Neutrophil (primary cell): ENCODE measurements around the gene FBXO33.

Source experiments
- H3K27ac ChIP-seq: fragments of 200-600 bp; sonication (generic); 2 replicates; pipeline ENCODE4 v1.5.1; 2016; ENCODE audit warnings: mild to moderate bottlenecking, moderate library complexity
- H3K27me3 ChIP-seq: fragments of 200-600 bp; sonication (generic); 2 replicates; pipeline ENCODE4 v1.6.0; 2016; ENCODE audit warnings: mild to moderate bottlenecking
- H3K36me3 ChIP-seq: fragments of 200-600 bp; sonication (generic); 2 replicates; pipeline ENCODE4 v1.5.1; 2017
- H3K4me1 ChIP-seq, 2 experiments: fragments of 200-600 bp in 1 of 2; sonication (generic) in 1 of 2; 1 replicate in 1 of 2; 2 replicates in 1 of 2; pipeline versions ENCODE4 v1.5.1 to v1.6.1; 2013 to 2016; ENCODE audit warnings: low read depth in 1 of 2, low read length in 1 of 2, mild to moderate bottlenecking in 1 of 2, moderate library complexity in 1 of 2; ENCODE audit not compliant: control insufficient read depth in 1 of 2, insufficient read depth in 1 of 2
- H3K4me3 ChIP-seq, 2 experiments: fragments of 200-600 bp in 1 of 2; sonication (generic) in 1 of 2; 1 replicate in 1 of 2; 2 replicates in 1 of 2; pipeline ENCODE4 v1.5.1; 2013 to 2016; ENCODE audit warnings: low read depth in 1 of 2, low read length in 1 of 2, mild to moderate bottlenecking in 1 of 2, moderate library complexity in 1 of 2
- H3K9me3 ChIP-seq: fragments of 200-600 bp; sonication (generic); 2 replicates; pipeline ENCODE4 v1.5.1; 2016
- CTCF ChIP-seq: fragments of 200-600 bp; sonication (generic); IDR thresholded peaks from 2 replicates; pipeline ENCODE4 v1.5.1; 2016; ENCODE audit warnings: antibody characterized with exemption

Gene FBXO33

DNA sequence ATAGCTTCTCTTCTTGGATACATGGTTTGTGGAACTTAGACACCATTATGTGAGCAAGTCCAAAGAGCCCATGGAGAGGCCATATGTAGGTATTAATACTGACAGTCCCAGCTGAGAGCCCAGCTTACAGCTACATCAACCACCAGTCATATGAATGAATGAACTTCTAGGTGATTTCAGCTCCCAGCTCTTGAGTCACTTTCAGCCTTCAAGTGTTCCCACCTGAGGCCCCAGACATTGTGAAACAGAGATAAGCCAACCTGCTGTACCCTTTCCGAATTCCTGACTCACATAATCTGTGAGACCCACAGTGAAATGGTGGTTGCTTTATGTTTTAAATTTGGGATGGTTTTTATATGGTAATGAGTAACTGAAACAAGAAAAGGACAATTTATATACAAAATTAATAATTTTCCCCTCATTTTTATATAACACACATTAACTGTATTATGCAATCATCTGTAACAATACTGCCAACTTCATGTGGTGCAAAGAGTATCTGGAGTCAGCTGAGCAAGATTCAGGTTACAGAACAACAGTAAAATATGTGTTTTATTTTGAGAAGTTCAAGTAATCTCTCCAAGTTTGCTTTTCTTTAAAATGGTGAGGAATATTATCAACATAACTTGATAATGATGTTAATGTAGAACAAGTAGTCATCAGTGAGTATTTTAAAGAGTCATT, 27.7 kb upstream of the FBXO33 start:
- no peaks in the 10 kb centered on the region for H3K9me3 ChIP-seq
- TF ChIP-seq CTCF = no peak
- peaks cover 33% of the 10 kb centered on the region for H3K27me3 ChIP-seq
- H3K27ac ChIP-seq = no peak overlapping the region
- no peaks in the 10 kb centered on the region for H3K4me1 ChIP-seq
- no peak overlapping the region for H3K4me3 ChIP-seq
- no peaks in the 10 kb centered on the region for H3K36me3 ChIP-seq

DNA sequence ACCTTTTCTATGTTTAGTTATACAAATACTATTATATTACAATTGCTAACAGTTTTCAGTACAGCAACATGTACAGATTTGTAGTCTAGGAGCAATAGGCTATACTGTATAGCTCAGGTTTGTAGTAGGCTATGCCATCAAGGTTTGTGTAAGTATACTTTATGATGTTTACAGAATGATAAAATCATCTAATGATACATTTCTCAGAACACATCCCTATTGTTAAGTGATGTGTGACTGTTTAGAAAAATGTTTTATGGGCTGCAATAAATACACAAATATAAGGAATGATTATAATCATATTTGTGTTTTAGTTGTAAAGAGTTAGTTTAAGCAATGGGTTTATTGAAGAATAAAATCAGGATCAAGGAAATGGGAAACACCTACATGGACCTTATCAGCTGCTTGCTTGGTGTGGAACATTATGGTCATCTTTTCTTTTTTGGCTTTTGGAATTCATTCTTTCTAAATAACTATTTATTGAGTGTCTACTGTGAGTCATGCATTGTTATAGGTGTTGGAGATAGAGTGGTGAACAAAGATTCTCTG, 24.5 kb upstream of the FBXO33 start:
- Histone ChIP-seq H3K27ac (no peak overlapping the region), H3K4me3 (no peak overlapping the region), H3K4me1 (no peaks in the 10 kb centered on the region), H3K27me3 (peaks cover 7% of the 10 kb centered on the region), H3K36me3 (no peaks in the 10 kb centered on the region), H3K9me3 (no peaks in the 10 kb centered on the region)
- TF ChIP-seq CTCF = no peak

GRCh38 chr14:39454906-39455539, 22.8 kb upstream of the FBXO33 start:
- Histone ChIP-seq H3K27ac (no peak overlapping the region), H3K4me1 (no peaks in the 10 kb centered on the region), H3K9me3 (no peaks in the 10 kb centered on the region), H3K27me3 (no peaks in the 10 kb centered on the region), H3K4me3 (no peak overlapping the region), H3K36me3 (no peaks in the 10 kb centered on the region)
- TF ChIP-seq CTCF = no peak

- H3K4me1 ChIP-seq = no peaks in the 10 kb centered on the region
- H3K27me3 ChIP-seq = no peaks in the 10 kb centered on the region
- no peaks in the 10 kb centered on the region for H3K36me3 ChIP-seq
- no peaks in the 10 kb centered on the region for H3K9me3 ChIP-seq
- no peak for TF ChIP-seq CTCF
- H3K27ac ChIP-seq = no peak overlapping the region
- H3K4me3 ChIP-seq = no peak overlapping the region
Measured at GRCh38 chr14:39452680-39453079, 20.4 kb upstream of the FBXO33 start.

DNA sequence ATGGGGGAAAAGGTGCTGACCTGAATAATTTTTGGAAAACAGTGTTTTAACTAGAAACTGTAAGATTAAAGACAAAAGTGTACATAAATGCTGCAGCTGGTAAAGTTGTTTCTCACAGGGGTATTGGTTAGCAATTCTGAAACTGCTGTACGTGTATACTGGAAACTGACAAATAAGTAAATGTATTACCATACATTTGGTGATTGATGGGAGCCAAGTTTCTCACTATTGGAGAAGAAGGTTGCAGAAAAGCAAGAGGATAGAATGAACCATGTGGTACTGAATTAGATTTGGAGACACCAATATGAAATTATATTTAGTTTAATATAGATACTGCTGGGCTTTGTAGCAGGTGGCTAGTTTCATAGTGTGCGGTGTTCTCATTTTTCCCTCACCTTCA, 19.6 kb upstream of the FBXO33 start:
- Histone ChIP-seq H3K36me3 (no peaks in the 10 kb centered on the region), H3K9me3 (no peaks in the 10 kb centered on the region), H3K4me1 (no peaks in the 10 kb centered on the region), H3K27ac (no peak overlapping the region), H3K4me3 (no peak overlapping the region), H3K27me3 (no peaks in the 10 kb centered on the region)
- no peak for TF ChIP-seq CTCF
